ENCODE data around the gene A2M. TPM values are rescaled to one million over a fixed set of nuclear protein-coding genes. Genes with fewer than 3 reads are reported as not detected.

A2M gene
- total and polyA plus RNA-seq, 2 of the 4 experiments (the other 2 are of a cell fraction): 1.1 to 3.2 TPM

- H2BK15ac ChIP-seq (ENCODE audit: low read depth, low read length): no peak overlapping the region
- no peak overlapping the region for H2BK120ac ChIP-seq (ENCODE audit: low read depth, low read length)
- H3K27me3 ChIP-seq (ENCODE audit: control insufficient read depth, insufficient read depth, low read length): peaks cover 3% of the 10 kb centered on the region; the same call in 1 of the 2 replicates
- no peak overlapping the region for H2AK9ac ChIP-seq (replicated peaks; ENCODE audit: low read depth, low read length, poor library complexity)
- no peak overlapping the region for H2AK5ac ChIP-seq (ENCODE audit: low read depth, low read length)
- no CpG with 5 or more reads among the region's 3 CpGs for WGBS, 2 experiments (ENCODE audit: extremely low coverage in 2 of 2, insufficient read length in 1 of 2)
- CTCF ChIA-PET: no interaction called here
- H3K23ac ChIP-seq (ENCODE audit: low read depth, low read length): no peak overlapping the region
- no peak overlapping the region for H3K14ac ChIP-seq (replicated peaks; ENCODE audit: low read depth, low read length)
- intact Hi-C loops (cut with micrococcal nuclease): loop anchor here (1.0 kb wide), 1 partner anchor 44 kb away; no protein-coding TSS in a partner anchor
- H3K36me3 ChIP-seq (ENCODE audit: control insufficient read depth, insufficient read depth, low read length): no peaks in the 10 kb centered on the region
- POLR2A ChIA-PET (ENCODE audit: unreplicated experiment): no interaction called here
- DNase-seq (no peak), ATAC-seq (ENCODE audit: low read depth) (no peak)
- in situ Hi-C loops (cut with MboI; ENCODE audit: low sequenced_read_pairs): no loop called here
- H3K9me1 ChIP-seq (ENCODE audit: insufficient read depth, low read length): no peaks in the 10 kb centered on the region; the same call in 1 of the 2 replicates
- BruUV-seq (replicated peaks): no TSS peak
- H3K4me1 ChIP-seq (ENCODE audit: control insufficient read depth, insufficient read depth, low read length): peaks cover 7% of the 10 kb centered on the region; the same call in 1 of the 2 replicates
- H2BK5ac ChIP-seq (ENCODE audit: low read depth, low read length, poor library complexity, severe bottlenecking): no peak overlapping the region
- H2AFZ ChIP-seq (replicated peaks; ENCODE audit: low read length, poor library complexity): no peak overlapping the region
- no peaks in the 10 kb centered on the region for H3K79me1 ChIP-seq (ENCODE audit: low read depth in 1 of 2, low read length in 2 of 2)
- no peak overlapping the region for H3K4me2 ChIP-seq (ENCODE audit: low read depth, low read length)
- H3K4me3 ChIP-seq (ENCODE audit: insufficient read depth, low read depth, low read length): no peak overlapping the region
- no peak overlapping the region for H4K5ac ChIP-seq (ENCODE audit: low read depth, low read length)
- H3K9me3 ChIP-seq (ENCODE audit: control insufficient read depth, insufficient read depth, low read length): no peaks in the 10 kb centered on the region
- H3K18ac ChIP-seq (ENCODE audit: low read depth, low read length): no peak overlapping the region
- H3K27ac ChIP-seq (ENCODE audit: insufficient read depth, low read length): no peak overlapping the region
- H4K91ac ChIP-seq (ENCODE audit: insufficient read depth, low read depth, low read length): no peak overlapping the region
- H2BK20ac ChIP-seq (ENCODE audit: low read depth, low read length): no peak overlapping the region
- H3K56ac ChIP-seq (ENCODE audit: extremely low read depth, insufficient read depth, low read length): no peak overlapping the region
- no peak for TF ChIP-seq SMC3 (IDR thresholded peaks at IDR 0.05; ENCODE audit: low read depth, low read length)
- TF ChIP-seq POLR2A (IDR thresholded peaks at IDR 0.05; ENCODE audit: low read depth, low read length): no peak
- no peak for TF ChIP-seq FOS (IDR thresholded peaks at IDR 0.05; ENCODE audit: low read depth, low read length)
- no peak for TF ChIP-seq MAZ (IDR thresholded peaks at IDR 0.05; ENCODE audit: borderline replicate concordance, low read depth, low read length)
- TF ChIP-seq USF2 (IDR thresholded peaks at IDR 0.05; ENCODE audit: low read depth, low read length): no peak
- TF ChIP-seq ELK1 (IDR thresholded peaks at IDR 0.05; ENCODE audit: borderline replicate concordance, low read depth, low read length): no peak
- TF ChIP-seq CTCF (conservative IDR thresholded peaks at IDR 0.05; ENCODE audit: low read depth, low read length): no peak
- no peak for TF ChIP-seq CHD1 (IDR thresholded peaks at IDR 0.05; ENCODE audit: low read depth, low read length)
- no peak for TF ChIP-seq CEBPB (IDR thresholded peaks at IDR 0.05; ENCODE audit: low read depth, low read length)
- TF ChIP-seq RFX5 (IDR thresholded peaks at IDR 0.05; ENCODE audit: low read depth, low read length): no peak
- no peak for TF ChIP-seq RCOR1 (IDR thresholded peaks at IDR 0.05; ENCODE audit: insufficient replicate concordance, low read length)
- no peak for TF ChIP-seq MXI1 (IDR thresholded peaks at IDR 0.05; ENCODE audit: borderline replicate concordance, low read depth, low read length)
- TF ChIP-seq BHLHE40 (IDR thresholded peaks at IDR 0.05; ENCODE audit: low read depth, low read length): no peak
- TF ChIP-seq NFE2L2 (IDR thresholded peaks at IDR 0.05; ENCODE audit: low read depth, low read length): no peak
- TF ChIP-seq RAD21 (IDR thresholded peaks at IDR 0.05; ENCODE audit: low read length): no peak
- TF ChIP-seq MAFK (IDR thresholded peaks at IDR 0.05; ENCODE audit: low read depth, low read length): no peak
- H4K8ac ChIP-seq (ENCODE audit: low read depth in 2 of 2, low read length in 2 of 2): no peak overlapping the region
- H3K9ac ChIP-seq (ENCODE audit: low read depth, low read length): no peak overlapping the region
- no peaks in the 10 kb centered on the region for H4K20me1 ChIP-seq (ENCODE audit: insufficient read depth, low read length)
- H3K4ac ChIP-seq (ENCODE audit: low read depth, low read length): no peak overlapping the region
- dilution Hi-C loops (cut with HindIII; ENCODE audit: low sequenced_read_pairs, unreplicated experiment): no loop called here
Measured at GRCh38 chr12:9122091-9122609, 6.4 kb upstream of the A2M start.
